SJCRH30 (cell line): ENCODE measurements around the gene RPS6KB1. TPM values are rescaled to one million over a fixed set of nuclear protein-coding genes. Genes with fewer than 3 reads are reported as not detected.
"Not testable (repeated sequence)": the region's sequence is repeated elsewhere in the genome, so short reads cannot be mapped to it uniquely, and the experiment has no call there.

ENCODE experiments used
- DNase-seq, 2 experiments: peaks; one replicate each; pipeline ENCODE4 v3.0.0-alpha.2; 2015 to 2020
- H3K27ac ChIP-seq: fragments of 250-450 bp; sonication (Bioruptor Pico); 2 replicates; pipeline ENCODE4 v1.5.1; 2020; ENCODE audit warnings: mild to moderate bottlenecking, moderate library complexity
- H3K27me3 ChIP-seq: fragments of 250-450 bp; sonication (Bioruptor Pico); 2 replicates; pipeline ENCODE4 v1.5.1; 2020; ENCODE audit warnings: mild to moderate bottlenecking, moderate library complexity
- H3K36me3 ChIP-seq: fragments of 250-450 bp; sonication (Bioruptor Pico); 2 replicates; pipeline ENCODE4 v1.5.1; 2020; ENCODE audit warnings: mild to moderate bottlenecking, moderate library complexity
- H3K4me1 ChIP-seq: fragments of 250-450 bp; sonication (Bioruptor Pico); 2 replicates; pipeline ENCODE4 v1.5.1; 2020; ENCODE audit warnings: mild to moderate bottlenecking, moderate library complexity
- H3K4me3 ChIP-seq: fragments of 250-450 bp; sonication (Bioruptor Pico); 2 replicates; pipeline ENCODE4 v1.5.1; 2020; ENCODE audit warnings: mild to moderate bottlenecking, moderate library complexity
- H3K9me3 ChIP-seq: fragments of 250-450 bp; sonication (Bioruptor Pico); replicated peaks from 2 replicates; pipeline ENCODE4 v1.5.1; 2020; ENCODE audit warnings: mild to moderate bottlenecking, moderate library complexity
- total RNA-seq: library from RNA; depleted of rRNA; stranded (reverse); fragments of >200 nt; shearing (Covaris generic); gene quantifications from 2 replicates; pipeline ENCODE4 v1.2.3, GENCODE V29; 2014

RPS6KB1 gene
- total RNA-seq, 1 experiment from 2014 or later: 22.6 TPM

DNA sequence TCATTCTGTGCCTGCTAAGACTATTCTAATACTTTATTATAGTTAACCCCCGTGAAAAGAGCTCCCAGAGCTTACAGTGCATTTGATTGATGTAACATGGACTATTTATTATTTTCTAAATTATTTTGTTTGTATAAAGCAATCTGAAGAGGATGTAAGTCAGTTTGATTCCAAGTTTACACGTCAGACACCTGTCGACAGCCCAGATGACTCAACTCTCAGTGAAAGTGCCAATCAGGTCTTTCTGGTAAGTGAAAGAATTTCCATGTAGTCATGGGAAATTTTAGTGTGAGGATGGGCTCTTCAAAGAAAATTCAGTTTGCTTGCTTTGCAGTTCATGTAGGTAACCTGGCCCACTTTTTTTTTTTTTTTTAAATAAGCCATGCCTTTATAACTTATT is 47.8 kb downstream of the RPS6KB1 start:
- not testable (repeated sequence) for H3K4me3 ChIP-seq, H3K4me1 ChIP-seq, H3K36me3 ChIP-seq, H3K9me3 ChIP-seq, H3K27me3 ChIP-seq, H3K27ac ChIP-seq, DNase-seq

DNA sequence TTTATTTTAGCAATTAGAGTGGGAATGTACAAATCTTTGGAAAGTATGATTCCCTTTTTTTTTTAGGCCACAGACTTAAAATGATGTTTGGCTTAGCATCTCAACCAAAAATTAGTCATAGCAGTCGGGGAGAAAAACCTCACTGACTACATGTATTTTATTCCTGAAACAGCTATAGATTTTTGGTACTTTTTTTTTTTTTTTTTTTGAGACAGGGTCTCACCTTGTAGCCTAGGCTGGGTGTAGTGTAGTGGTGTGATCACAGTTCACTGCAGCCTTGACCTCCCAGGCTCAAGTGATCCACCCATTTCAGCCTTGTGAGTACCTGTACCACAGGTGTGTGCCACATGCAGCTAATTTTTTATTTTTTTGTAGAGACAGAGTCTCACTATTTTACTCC is 48.2 kb downstream of the RPS6KB1 start:
- Histone ChIP-seq H3K4me1 (no peaks in the 10 kb centered on the region), H3K9me3 (no peaks in the 10 kb centered on the region), H3K27me3 (no peaks in the 10 kb centered on the region), H3K4me3 (no peak overlapping the region), H3K27ac (no peak overlapping the region), H3K36me3 (no peaks in the 10 kb centered on the region)
- DNase-seq: no peak

DNA sequence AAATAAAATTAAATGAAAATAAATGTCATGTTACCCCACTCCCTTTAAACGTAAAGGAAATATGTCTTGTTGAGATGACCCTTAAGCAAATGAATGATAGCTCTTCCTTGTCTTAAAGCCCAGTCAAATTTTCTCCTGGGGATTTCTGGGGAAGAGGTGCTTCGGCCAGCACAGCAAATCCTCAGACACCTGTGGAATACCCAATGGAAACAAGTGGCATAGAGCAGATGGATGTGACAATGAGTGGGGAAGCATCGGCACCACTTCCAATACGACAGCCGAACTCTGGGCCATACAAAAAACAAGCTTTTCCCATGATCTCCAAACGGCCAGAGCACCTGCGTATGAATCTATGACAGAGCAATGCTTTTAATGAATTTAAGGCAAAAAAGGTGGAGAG is 53.5 kb downstream of the RPS6KB1 start:
- H3K27me3 ChIP-seq, H3K4me3 ChIP-seq, H3K27ac ChIP-seq, H3K9me3 ChIP-seq, DNase-seq, H3K4me1 ChIP-seq, H3K36me3 ChIP-seq: not testable (repeated sequence)

DNA sequence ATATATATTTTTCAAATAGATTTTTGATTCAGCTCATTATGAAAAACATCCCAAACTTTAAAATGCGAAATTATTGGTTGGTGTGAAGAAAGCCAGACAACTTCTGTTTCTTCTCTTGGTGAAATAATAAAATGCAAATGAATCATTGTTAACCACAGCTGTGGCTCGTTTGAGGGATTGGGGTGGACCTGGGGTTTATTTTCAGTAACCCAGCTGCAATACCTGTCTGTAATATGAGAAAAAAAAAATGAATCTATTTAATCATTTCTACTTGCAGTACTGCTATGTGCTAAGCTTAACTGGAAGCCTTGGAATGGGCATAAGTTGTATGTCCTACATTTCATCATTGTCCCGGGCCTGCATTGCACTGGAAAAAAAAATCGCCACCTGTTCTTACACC is 54.4 kb downstream of the RPS6KB1 start:
- H3K9me3 ChIP-seq, DNase-seq, H3K4me1 ChIP-seq, H3K27ac ChIP-seq, H3K36me3 ChIP-seq, H3K4me3 ChIP-seq, H3K27me3 ChIP-seq: not testable (repeated sequence)

DNA sequence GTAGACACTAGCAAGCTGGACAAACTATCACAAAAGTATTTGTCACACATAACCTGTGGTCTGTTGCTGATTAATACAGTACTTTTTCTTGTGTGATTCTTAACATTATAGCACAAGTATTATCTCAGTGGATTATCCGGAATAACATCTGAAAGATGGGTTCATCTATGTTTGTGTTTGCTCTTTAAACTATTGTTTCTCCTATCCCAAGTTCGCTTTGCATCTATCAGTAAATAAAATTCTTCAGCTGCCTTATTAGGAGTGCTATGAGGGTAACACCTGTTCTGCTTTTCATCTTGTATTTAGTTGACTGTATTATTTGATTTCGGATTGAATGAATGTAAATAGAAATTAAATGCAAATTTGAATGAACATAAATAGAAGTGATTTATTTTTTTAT is 57.1 kb downstream of the RPS6KB1 start:
- no peak for DNase-seq
- H3K9me3 ChIP-seq: no peaks in the 10 kb centered on the region
- H3K27me3 ChIP-seq: no peaks in the 10 kb centered on the region
- no peak overlapping the region for H3K4me3 ChIP-seq
- no peak overlapping the region for H3K27ac ChIP-seq
- 0 out of 2 replicates have a peak, but pooled peaks cover 2% of the 10 kb centered on the region for H3K36me3 ChIP-seq
- H3K4me1 ChIP-seq: no peaks in the 10 kb centered on the region

DNA sequence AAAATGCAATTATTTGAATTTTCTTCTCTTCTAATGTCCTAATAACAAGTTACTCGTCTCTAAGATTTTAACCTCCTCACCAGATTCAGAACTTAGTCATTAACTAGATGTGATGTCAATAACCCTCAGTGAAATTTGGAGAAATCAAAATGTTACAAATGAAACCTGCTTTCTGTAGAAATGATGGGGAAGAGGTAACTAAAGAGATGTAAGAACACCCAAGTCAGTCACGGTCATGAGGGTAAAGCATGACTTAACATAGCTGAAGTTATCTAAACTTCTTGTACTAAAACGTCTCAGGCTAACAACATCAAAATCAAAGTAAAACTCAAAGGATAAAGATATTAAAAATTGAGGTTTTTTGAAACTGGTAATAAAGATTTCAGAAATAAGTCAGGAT is 61.9 kb downstream of the RPS6KB1 start:
- H3K36me3 ChIP-seq: peaks cover 7% of the 10 kb centered on the region; the same call in 1 of the 2 replicates
- no peaks in the 10 kb centered on the region for H3K9me3 ChIP-seq
- no peak overlapping the region for H3K4me3 ChIP-seq
- no peaks in the 10 kb centered on the region for H3K4me1 ChIP-seq
- no peak for DNase-seq
- H3K27ac ChIP-seq: no peak overlapping the region
- H3K27me3 ChIP-seq: no peaks in the 10 kb centered on the region

DNA sequence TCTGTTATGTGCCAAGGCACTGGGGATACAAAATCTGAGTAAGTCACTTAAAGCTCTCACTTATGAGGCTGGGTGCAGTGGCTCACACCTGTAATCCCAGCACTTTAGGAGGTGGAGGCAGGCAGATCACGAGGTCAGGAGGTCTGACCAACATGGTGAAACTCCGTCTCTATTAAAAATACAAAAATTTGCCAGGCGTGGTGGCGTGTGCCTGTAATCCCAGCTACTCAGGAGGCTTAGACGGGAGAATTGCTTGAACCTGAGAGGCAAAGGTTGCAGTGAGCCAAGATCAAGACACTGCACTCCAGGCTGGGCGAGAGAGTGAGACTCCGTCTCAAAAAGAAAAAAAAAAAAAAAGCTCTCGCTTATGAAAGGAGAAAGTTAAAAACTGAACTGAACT is 66.7 kb downstream of the RPS6KB1 start:
- H3K27me3 ChIP-seq, H3K4me1 ChIP-seq, H3K36me3 ChIP-seq, H3K4me3 ChIP-seq, H3K27ac ChIP-seq, H3K9me3 ChIP-seq, DNase-seq: not testable (repeated sequence)

DNA sequence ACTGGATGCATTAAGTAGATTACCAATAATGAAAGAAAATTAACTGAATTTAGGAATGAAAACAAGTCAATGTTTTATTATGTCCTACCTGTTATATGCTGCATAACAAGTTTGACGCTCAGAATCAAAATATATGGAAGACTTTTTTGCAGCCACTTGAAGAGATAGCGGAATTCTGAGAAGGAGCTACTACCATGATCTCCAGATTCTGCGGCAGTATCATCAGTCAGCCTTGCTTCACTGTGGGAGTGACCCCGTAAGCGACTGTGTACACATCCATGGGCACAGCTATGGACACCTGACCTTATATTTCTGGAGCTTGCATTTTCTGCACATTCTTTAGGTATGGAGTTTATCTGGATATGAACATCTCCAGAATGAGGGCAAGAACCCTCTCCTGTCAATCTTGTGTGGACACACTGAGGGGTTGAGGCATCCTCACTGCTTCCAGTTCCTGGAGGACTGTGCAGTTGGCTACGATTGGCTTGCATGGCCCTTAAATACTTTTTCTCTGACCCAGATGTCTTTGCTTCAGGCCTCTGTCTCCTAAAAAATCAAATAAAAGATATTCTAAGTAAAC is 69.9 kb downstream of the RPS6KB1 start:
- H3K36me3 ChIP-seq: no peaks in the 10 kb centered on the region
- no peak for DNase-seq
- H3K27me3 ChIP-seq: no peaks in the 10 kb centered on the region
- no peak overlapping the region for H3K27ac ChIP-seq
- H3K4me1 ChIP-seq: no peaks in the 10 kb centered on the region
- no peaks in the 10 kb centered on the region for H3K9me3 ChIP-seq
- no peak overlapping the region for H3K4me3 ChIP-seq

DNA sequence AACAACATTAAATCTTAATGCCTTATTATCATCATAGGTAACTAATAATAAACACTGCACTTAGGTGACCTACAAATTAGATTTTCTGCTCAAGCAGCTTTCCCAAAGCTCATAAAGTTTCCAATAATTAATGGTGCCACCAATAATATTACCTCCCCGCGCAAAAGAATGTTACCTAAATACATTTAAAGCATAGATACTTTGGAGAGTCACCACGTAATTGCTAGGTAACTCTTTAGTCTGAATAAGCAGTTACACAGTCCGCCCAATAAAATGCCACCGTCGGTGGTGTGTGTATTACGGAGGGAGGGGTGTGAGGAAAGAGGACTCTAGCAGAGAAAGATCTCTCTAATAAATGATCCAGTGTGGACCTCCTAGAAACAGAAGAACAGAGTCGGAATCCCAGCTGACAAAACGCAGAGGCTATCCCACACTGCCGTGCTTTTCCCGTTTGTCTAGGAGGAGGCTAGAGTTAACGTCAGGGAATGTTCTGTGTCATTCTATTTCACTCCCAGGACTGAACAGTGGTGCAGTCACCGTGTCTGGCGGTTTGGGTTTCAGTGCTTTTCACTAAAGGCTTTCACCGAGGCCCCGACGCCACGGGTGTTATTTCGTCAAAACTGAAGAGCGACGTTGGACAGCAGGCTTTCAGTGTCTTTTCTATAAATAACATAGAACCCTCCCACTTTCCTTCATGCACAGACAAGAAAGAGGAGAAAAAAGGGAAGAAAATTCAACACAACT is 71.0 kb downstream of the RPS6KB1 start:
- no peaks in the 10 kb centered on the region for H3K27me3 ChIP-seq
- peak; percentile 39 to 61 for DNase-seq
- H3K36me3 ChIP-seq: no peaks in the 10 kb centered on the region
- H3K4me3 ChIP-seq: peak overlapping the region; percentile 93
- H3K4me1 ChIP-seq: no peaks in the 10 kb centered on the region
- no peaks in the 10 kb centered on the region for H3K9me3 ChIP-seq
- peak overlapping the region; percentile 61 for H3K27ac ChIP-seq

DNA sequence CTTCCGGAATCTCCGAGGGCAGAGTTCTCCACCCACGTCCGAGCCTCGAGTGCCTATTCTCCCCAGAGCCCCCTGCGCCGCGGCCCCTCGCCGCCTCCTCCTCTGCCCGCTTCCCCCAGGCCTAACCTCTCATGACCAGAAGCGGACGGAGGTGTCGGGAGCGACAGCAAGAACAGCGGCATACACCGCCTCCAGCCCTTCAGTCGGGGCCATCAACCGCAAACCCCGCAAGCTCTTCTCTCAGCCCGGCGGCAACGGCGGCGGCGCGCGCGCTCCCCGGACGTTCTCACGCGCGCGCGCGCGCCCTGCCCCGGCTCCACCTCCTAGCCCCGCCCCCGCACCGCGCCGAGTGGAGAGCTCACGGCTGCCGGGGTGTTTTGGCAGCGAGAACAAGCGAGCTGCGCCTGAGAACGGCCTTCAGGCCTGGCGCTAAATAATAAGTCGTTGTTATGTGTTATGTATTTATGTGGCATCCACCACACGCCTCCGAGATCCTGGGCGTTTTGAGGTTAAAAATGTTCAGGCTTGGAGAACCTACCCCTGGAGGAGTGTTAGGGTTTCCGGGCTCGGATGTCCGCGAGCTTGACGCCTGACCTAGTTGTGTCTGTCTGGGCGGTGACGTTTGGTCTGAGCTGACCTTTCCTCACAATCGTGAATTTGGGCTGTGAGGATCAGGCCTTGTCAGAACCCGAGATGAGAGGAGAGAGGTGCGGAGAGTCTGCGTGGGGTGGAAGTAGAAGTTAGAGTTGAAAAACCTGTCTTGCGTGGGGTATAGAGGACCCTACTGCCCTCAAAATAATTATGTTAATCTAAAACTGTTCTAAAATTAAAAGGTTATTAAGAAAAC is 71.8 kb downstream of the RPS6KB1 start, which contains the start of gene RNFT1:
TSS of gene RNFT1 (minus strand) at position 259 of the 847 bp plus-strand sequence. CDS start at position 182, 77 bp downstream.
- no peaks in the 10 kb centered on the region for H3K4me1 ChIP-seq
- no peaks in the 10 kb centered on the region for H3K27me3 ChIP-seq
- H3K27ac ChIP-seq: peak within 1 kb of the TSS; percentile 61
- H3K4me3 ChIP-seq: peak within 1 kb of the TSS; percentile 93
- peak; percentile 83 to 84 for DNase-seq
- no peaks in the 10 kb centered on the region for H3K9me3 ChIP-seq
- H3K36me3 ChIP-seq: no peaks in the 10 kb centered on the region

DNA sequence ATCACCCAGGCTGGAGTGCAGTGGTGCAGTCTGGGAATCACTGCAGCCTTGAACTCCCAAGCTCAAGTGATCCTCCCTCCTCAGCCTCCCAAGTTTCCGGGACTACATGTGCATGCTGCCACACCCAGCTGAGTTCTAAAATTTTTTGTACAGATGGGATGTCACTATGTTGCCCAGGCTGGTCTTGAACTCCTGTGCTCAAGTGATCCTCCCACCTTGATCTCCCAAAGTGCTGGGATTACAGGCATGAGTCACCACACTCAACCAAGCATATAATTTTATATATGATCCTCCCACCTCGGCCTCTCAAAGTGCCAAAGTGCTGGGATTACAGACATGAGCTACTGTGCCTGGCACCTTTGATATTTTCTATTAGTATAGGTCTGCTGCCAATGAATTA is 78.8 kb downstream of the RPS6KB1 start:
- H3K27ac ChIP-seq, H3K4me1 ChIP-seq, H3K36me3 ChIP-seq, H3K27me3 ChIP-seq, H3K9me3 ChIP-seq, DNase-seq, H3K4me3 ChIP-seq: not testable (repeated sequence)

DNA sequence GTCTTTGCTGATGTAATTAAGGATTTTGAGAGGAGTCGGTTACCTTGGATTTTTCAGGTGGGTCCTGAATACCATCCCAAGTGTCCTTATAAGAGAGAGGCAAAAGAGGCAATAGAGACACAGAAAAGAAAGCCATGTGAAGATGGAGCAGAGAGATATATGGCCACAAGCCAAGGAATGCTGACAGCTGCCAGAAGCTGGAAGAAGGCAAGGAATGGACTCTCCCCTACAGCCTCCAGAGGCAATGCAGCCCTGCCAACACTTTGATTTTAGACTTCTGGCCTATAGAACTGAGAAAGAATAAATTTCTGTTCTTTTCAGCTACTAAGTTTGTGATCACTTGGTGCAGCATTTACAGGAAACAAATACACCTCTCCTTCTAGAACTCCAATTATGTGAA is 79.9 kb downstream of the RPS6KB1 start:
- DNase-seq: peak; percentile 37 to 43
- Histone ChIP-seq H3K4me3 (no peak overlapping the region), H3K9me3 (no peaks in the 10 kb centered on the region), H3K27ac (no peak overlapping the region), H3K27me3 (no peaks in the 10 kb centered on the region), H3K4me1 (no peaks in the 10 kb centered on the region), H3K36me3 (no peaks in the 10 kb centered on the region)

DNA sequence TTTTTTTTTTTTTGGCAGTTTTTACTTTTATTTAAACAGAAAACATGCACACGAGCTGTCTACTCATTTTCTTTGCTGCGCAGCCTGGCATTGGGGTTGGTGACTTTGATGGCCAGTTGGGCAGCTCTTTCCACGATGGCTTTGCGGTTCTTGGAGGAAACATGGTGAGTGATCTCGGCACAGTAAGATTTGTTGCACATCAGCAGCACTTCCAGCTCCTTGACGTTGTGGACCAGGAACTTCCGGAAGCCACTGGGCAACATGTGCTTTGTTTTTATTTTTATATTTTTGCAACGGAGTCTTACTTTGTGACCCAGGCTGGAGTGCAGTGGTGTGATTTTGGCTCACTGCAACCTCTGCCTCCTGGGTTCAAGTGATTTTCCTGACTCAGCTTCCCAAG is 80.6 kb downstream of the RPS6KB1 start:
- not testable (repeated sequence) for H3K27ac ChIP-seq, H3K4me1 ChIP-seq, H3K4me3 ChIP-seq, H3K27me3 ChIP-seq, H3K36me3 ChIP-seq, H3K9me3 ChIP-seq, DNase-seq

DNA sequence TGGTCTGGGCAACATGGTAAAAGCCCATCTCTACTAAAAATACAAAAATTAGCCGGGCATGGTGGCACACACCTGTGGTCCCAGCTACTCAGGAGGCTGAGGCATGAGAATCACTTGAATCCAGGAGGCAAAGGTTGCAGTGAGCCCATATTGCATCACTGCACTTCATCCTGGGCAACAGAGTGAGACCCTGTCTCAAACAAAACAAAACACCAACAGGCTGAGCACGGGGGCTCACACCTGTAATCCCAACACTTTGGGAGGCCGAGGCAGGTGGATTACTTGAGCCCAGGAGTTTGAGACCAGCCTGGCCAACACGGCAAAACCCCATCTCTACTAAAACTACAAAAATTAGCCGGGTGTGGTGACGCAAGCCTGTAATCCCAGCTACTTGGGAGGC is 82.2 kb downstream of the RPS6KB1 start:
- H3K9me3 ChIP-seq, H3K27me3 ChIP-seq, H3K4me3 ChIP-seq, H3K36me3 ChIP-seq, H3K27ac ChIP-seq, DNase-seq, H3K4me1 ChIP-seq: not testable (repeated sequence)

DNA sequence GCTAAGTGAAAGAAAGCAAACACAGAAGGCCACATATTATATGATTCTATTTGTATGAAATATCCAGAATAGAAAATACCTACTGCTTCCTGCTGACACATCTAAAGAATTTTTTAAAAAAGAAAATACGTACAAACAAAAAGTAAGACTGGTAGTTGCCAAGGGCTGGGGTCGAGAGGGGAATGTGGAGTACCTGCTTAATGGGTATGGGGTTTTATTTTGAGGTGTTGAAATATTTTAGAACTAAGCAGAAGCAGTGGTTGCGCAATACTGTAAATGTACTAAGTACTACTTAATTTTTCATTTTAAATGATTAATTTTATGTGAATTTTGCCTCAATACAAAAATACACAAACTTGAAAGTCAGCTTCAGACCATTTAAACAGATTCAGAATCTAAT is 103.7 kb downstream of the RPS6KB1 start:
- DNase-seq, H3K36me3 ChIP-seq, H3K4me3 ChIP-seq: not testable (repeated sequence)

More for the DNA sequence above, 103.7 kb downstream of the RPS6KB1 start:
- not testable (repeated sequence) for H3K27ac ChIP-seq, H3K9me3 ChIP-seq, H3K27me3 ChIP-seq, H3K4me1 ChIP-seq
